OCI-LY7 (cell line): ENCODE measurements around the gene RAD51B. TPM values are rescaled to one million over a fixed set of nuclear protein-coding genes. Genes with fewer than 3 reads are reported as not detected.

Experiments used
- BruUV-seq: library from RNA; stranded (reverse); fragments of 400-500 nt; replicated peaks from 2 replicates; lab custom pipeline; 2021; lab: Mats Ljungman, UMichigan
- CTCF ChIA-PET: fragments of 300-600 bp; sonication (Branson Sonifier 250); formaldehyde crosslinking; loops from one replicate; lab custom pipeline; 2022; ENCODE audit warnings: antibody characterized with exemption; ENCODE audit not compliant: unreplicated experiment; lab: Charles Lee
- POLR2A ChIA-PET: fragments of 300-600 bp; sonication (Branson Sonifier 250); formaldehyde crosslinking; loops from one replicate; lab custom pipeline; 2022; ENCODE audit warnings: antibody characterized with exemption; lab: Charles Lee
- DNase-seq: peaks from one replicate; pipeline ENCODE4 v3.0.0-alpha.2; 2015; ENCODE audit warnings: low spot score
- H2AFZ ChIP-seq: fragments of 200-600 bp; sonication (generic), shearing (Covaris generic); 2 replicates; pipeline ENCODE4 v1.6.1; 2014; ENCODE audit warnings: mild to moderate bottlenecking, antibody characterized with exemption, low read length, moderate library complexity
- H3K27ac ChIP-seq: fragments of 200-600 bp; sonication (generic); 2 replicates; pipeline ENCODE4 v1.5.1; 2014; ENCODE audit warnings: mixed run types, low read depth, mild to moderate bottlenecking, moderate library complexity, low read length, inconsistent platforms; ENCODE audit not compliant: poor library complexity, severe bottlenecking
- H3K36me3 ChIP-seq: fragments of 200-600 bp; sonication (generic); 2 replicates; pipeline ENCODE4 v1.6.1; 2014; ENCODE audit warnings: mild to moderate bottlenecking, antibody characterized with exemption, low read length, moderate library complexity, mixed read lengths; ENCODE audit not compliant: insufficient read depth
- H3K4me1 ChIP-seq: fragments of 200-600 bp; sonication (generic); 2 replicates; pipeline ENCODE4 v1.5.1; 2014; ENCODE audit warnings: mild to moderate bottlenecking, low read length; ENCODE audit not compliant: insufficient read depth, poor library complexity, severe bottlenecking
- H3K4me2 ChIP-seq: fragments of 200-600 bp; sonication (generic); 2 replicates; pipeline ENCODE4 v1.6.1; 2014; ENCODE audit warnings: mild to moderate bottlenecking, low read length
- H3K4me3 ChIP-seq: fragments of 200-600 bp; sonication (generic); 2 replicates; pipeline ENCODE4 v1.5.1; 2014; ENCODE audit warnings: mild to moderate bottlenecking, low read depth, low read length; ENCODE audit not compliant: poor library complexity, severe bottlenecking
- H3K79me2 ChIP-seq: fragments of 200-600 bp; sonication (generic); 2 replicates; pipeline ENCODE4 v1.6.1; 2016; ENCODE audit warnings: low read depth, mild to moderate bottlenecking, low read length, moderate library complexity, mixed read lengths; ENCODE audit not compliant: insufficient read depth
- H3K9me2 ChIP-seq: fragments of 200-600 bp; sonication (generic); 2 replicates; pipeline ENCODE4 v1.6.1; 2016; ENCODE audit warnings: mild to moderate bottlenecking, low read length, mixed read lengths; ENCODE audit not compliant: insufficient read depth
- H3K9me3 ChIP-seq: fragments of 200-600 bp; sonication (generic); 2 replicates; pipeline ENCODE4 v1.6.1; 2014; ENCODE audit warnings: mild to moderate bottlenecking, mixed run types, low read length, mixed read lengths
- H4K20me1 ChIP-seq: fragments of 200-600 bp; sonication (generic); 2 replicates; pipeline ENCODE4 v1.6.1; 2014; ENCODE audit warnings: mild to moderate bottlenecking, antibody characterized with exemption, low read length, moderate library complexity, mixed read lengths; ENCODE audit not compliant: insufficient read depth
- EZH2phosphoT487 ChIP-seq: fragments of 200-600 bp; sonication (generic); IDR thresholded peaks from 2 replicates; pipeline ENCODE4 v1.6.1; 2018; ENCODE audit warnings: low read depth, borderline replicate concordance, mild to moderate bottlenecking, mixed run types, antibody characterized with exemption, low read length, moderate library complexity, mixed read lengths
- intact Hi-C: fragments of 100-400 bp; cut with micrococcal nuclease; formaldehyde crosslinking; loops from one replicate; pipeline ENCODE4 v1.10.0; 2022; ENCODE audit not compliant: unreplicated experiment
- total RNA-seq, 2 experiments: library from RNA; depleted of rRNA in 1 of 2; stranded (reverse); fragments of >200 nt in 1 of 2; shearing (Covaris generic) in 1 of 2; gene quantifications; 2 replicates each; pipeline ENCODE4 v1.2.3, GENCODE V29; 2014 to 2022
- TF ChIP-seq, protein P1 (sequence below): fragments of 200-600 bp; sonication (generic); conservative IDR thresholded peaks from 2 replicates; pipeline ENCODE4 v1.5.1; 2014; ENCODE audit warnings: mild to moderate bottlenecking, antibody characterized with exemption, low read length, moderate library complexity, mixed read lengths

Gene RAD51B
- total RNA-seq, 2 experiments from 2014 or later: 41.4 to 89.9 TPM

DNA sequence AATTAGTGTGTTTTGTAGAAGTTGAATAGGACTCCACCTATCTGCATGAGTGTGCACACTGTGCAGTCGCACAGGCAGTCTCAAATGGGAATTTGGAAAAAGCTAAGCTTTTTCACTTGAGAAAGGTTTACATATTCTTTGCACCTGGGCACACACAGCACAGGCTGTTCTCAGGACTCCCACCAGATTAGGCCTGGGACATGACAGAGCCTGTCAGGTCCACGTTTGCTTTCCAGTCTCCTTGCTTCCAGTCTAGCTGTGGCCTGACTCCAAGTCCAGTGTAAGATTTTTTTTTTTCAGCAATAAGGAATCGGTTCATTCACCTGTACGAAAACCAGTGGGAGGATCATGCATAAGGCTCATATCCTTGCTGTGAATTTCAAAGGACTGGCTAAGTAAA, 792.0 kb downstream of the RAD51B start:
- CTCF ChIA-PET: interaction anchor here (0.6 kb wide), 1 partner anchor 42 kb away, joined by 3 read pairs; no protein-coding TSS in a partner anchor
- BruUV-seq: no TSS peak
- peaks cover 15% of the 10 kb centered on the region for H3K9me3 ChIP-seq
- no peak overlapping the region for H3K4me3 ChIP-seq
- no peaks in the 10 kb centered on the region for H3K4me1 ChIP-seq
- no peak for DNase-seq
- no peaks in the 10 kb centered on the region for H3K36me3 ChIP-seq
- no peak overlapping the region for H3K27ac ChIP-seq
- no peak overlapping the region for H3K4me2 ChIP-seq
- H3K79me2 ChIP-seq: no peaks in the 10 kb centered on the region
- no peak overlapping the region for H2AFZ ChIP-seq
- POLR2A ChIA-PET: no interaction called here
- no peaks in the 10 kb centered on the region for H4K20me1 ChIP-seq
- intact Hi-C loops: no loop called here
- no peak for TF ChIP-seq EZH2phosphoT487
- TF ChIP-seq, protein P1, sequence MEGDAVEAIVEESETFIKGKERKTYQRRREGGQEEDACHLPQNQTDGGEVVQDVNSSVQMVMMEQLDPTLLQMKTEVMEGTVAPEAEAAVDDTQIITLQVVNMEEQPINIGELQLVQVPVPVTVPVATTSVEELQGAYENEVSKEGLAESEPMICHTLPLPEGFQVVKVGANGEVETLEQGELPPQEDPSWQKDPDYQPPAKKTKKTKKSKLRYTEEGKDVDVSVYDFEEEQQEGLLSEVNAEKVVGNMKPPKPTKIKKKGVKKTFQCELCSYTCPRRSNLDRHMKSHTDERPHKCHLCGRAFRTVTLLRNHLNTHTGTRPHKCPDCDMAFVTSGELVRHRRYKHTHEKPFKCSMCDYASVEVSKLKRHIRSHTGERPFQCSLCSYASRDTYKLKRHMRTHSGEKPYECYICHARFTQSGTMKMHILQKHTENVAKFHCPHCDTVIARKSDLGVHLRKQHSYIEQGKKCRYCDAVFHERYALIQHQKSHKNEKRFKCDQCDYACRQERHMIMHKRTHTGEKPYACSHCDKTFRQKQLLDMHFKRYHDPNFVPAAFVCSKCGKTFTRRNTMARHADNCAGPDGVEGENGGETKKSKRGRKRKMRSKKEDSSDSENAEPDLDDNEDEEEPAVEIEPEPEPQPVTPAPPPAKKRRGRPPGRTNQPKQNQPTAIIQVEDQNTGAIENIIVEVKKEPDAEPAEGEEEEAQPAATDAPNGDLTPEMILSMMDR: no peak
- H3K9me2 ChIP-seq: no peaks in the 10 kb centered on the region

DNA sequence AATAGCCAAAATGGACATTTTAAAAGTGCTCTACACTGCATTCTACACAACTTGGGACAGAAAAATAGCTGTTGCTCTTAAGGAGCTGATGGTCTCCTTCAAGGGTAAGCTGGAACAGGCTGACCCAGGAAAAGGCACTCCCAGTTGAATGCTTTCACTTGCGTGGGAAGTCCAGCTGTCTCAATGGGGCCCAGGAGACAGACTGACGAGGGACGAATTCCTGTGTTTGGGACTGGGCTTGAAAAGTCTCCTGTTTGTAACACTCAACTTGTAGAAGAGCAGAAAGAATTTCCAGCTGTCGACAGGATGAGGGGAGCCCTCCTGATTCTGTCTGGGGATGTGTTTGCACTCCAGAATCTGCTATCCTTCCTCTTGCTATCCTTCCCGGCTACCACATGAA, 792.5 kb downstream of the RAD51B start:
- intact Hi-C loops: no loop called here
- CTCF ChIA-PET: interaction anchor here (0.6 kb wide), 1 partner anchor 42 kb away, joined by 3 read pairs; no protein-coding TSS in a partner anchor
- no peak overlapping the region for H3K4me3 ChIP-seq
- TF ChIP-seq EZH2phosphoT487: no peak
- TF ChIP-seq, protein P1: no peak
- no peak overlapping the region for H3K4me2 ChIP-seq
- H3K9me3 ChIP-seq: peaks cover 20% of the 10 kb centered on the region
- BruUV-seq: no TSS peak
- no peaks in the 10 kb centered on the region for H3K36me3 ChIP-seq
- no peaks in the 10 kb centered on the region for H4K20me1 ChIP-seq
- no peak overlapping the region for H3K27ac ChIP-seq
- no peak for DNase-seq
- no peaks in the 10 kb centered on the region for H3K79me2 ChIP-seq
- POLR2A ChIA-PET: no interaction called here
- no peak overlapping the region for H2AFZ ChIP-seq
- H3K4me1 ChIP-seq: no peaks in the 10 kb centered on the region
- H3K9me2 ChIP-seq: no peaks in the 10 kb centered on the region

DNA sequence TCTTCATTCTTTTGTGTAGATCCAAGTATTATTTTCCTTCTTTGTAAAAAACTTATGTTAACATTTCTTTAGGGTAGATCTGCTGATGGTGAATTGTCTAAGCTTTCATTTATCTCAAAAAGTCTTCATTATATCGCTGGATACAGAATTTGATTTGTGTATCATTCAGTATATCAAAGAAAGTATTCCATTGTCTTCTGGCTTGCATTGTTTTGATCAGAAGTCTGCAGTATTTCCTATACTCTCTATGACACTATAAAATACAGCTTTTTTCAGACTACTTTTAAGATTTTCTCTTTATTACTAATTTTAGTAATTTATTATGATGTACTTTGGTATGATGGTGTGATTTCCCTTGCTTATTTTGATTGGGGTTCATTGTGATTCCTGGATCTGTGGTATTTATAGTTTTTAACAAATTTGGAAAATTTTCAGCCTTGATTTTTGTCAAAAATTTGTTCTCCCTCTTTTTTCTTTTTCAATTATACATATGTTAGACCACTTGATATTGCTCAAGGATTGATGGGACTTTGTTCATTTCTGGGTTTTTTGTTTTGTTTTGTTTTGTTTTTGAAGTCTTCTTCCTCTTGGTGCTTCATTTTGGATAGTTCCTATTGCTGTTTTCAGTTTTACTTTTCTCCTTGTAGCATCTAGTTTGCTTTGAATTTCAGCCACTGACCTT, 796.8 kb downstream of the RAD51B start:
- intact Hi-C loops: no loop called here
- H3K4me2 ChIP-seq: no peak overlapping the region
- H3K4me1 ChIP-seq: no peaks in the 10 kb centered on the region
- ChIA-PET CTCF (no interaction called here), POLR2A (no interaction called here)
- no peak overlapping the region for H3K27ac ChIP-seq
- H2AFZ ChIP-seq: no peak overlapping the region
- TF ChIP-seq, protein P1: no peak
- TF ChIP-seq EZH2phosphoT487: no peak
- no peaks in the 10 kb centered on the region for H4K20me1 ChIP-seq
- H3K9me3 ChIP-seq: peaks cover 31% of the 10 kb centered on the region
- no TSS peak for BruUV-seq
- peaks cover 4% of the 10 kb centered on the region; the same call in 1 of the 2 replicates for H3K36me3 ChIP-seq
- peak; percentile 57 for DNase-seq
- H3K4me3 ChIP-seq: no peak overlapping the region
- H3K9me2 ChIP-seq: no peaks in the 10 kb centered on the region
- H3K79me2 ChIP-seq: no peaks in the 10 kb centered on the region
